HEK293 (cell line): Measurements from ENCODE around the gene PRX.

Experiments used
- CTCF ChIP-seq: fragments of 450-650 bp; formaldehyde crosslinking; IDR thresholded peaks from 2 replicates; pipeline ENCODE4 v1.5.1; 2016; ENCODE audit warnings: missing biosample characterization, missing genetic modification characterization
- SP2 ChIP-seq: fragments of 450-650 bp; formaldehyde crosslinking; IDR thresholded peaks from 2 replicates; pipeline ENCODE4 v1.5.1; 2016; ENCODE audit warnings: missing biosample characterization, missing genetic modification characterization
- ZBTB48 ChIP-seq: fragments of 450-650 bp; formaldehyde crosslinking; IDR thresholded peaks from 2 replicates; pipeline ENCODE4 v1.5.1; 2016; ENCODE audit warnings: missing biosample characterization, missing genetic modification characterization
- ZNF433 ChIP-seq: fragments of 450-650 bp; formaldehyde crosslinking; IDR thresholded peaks from 2 replicates; pipeline ENCODE4 v1.5.1; 2016; ENCODE audit warnings: missing biosample characterization, missing genetic modification characterization, low read depth
- ZNF692 ChIP-seq: fragments of 450-650 bp; formaldehyde crosslinking; IDR thresholded peaks from 2 replicates; pipeline ENCODE4 v1.5.1; 2016; ENCODE audit warnings: missing biosample characterization, missing genetic modification characterization
- ZNF76 ChIP-seq: fragments of 450-650 bp; formaldehyde crosslinking; IDR thresholded peaks from 2 replicates; pipeline ENCODE4; 2016; ENCODE audit warnings: low read depth, missing biosample characterization, missing genetic modification characterization, borderline replicate concordance

GRCh38 chr19:40433391-40434216 lies 20.4 kb upstream of the PRX start:
- TF ChIP-seq ZNF433 (tag by site-specific recombination) = no peak
- peak; percentile 73 for TF ChIP-seq SP2
- no peak for TF ChIP-seq CTCF
- TF ChIP-seq ZNF692 (tag by site-specific recombination) = peak; percentile 88
- peak; percentile 65 for TF ChIP-seq ZNF76 (tag by site-specific recombination)
- TF ChIP-seq ZBTB48 (tag by site-specific recombination) = no peak
